Cardiac septum (tissue), 1 donor: ENCODE data around the gene CPZ. TPM values are rescaled to one million over a fixed set of nuclear protein-coding genes. Genes with fewer than 3 reads are reported as not detected.

Source experiments
- DNase-seq: peaks from one replicate; pipeline ENCODE4 v3.0.0-alpha.2; 2020; ENCODE audit warnings: low spot score
- intact Hi-C: fragments of 100-400 bp; cut with DNase I; formaldehyde crosslinking; loops from one replicate; pipeline ENCODE4 v1.14.0; 2022
- total RNA-seq: library from RNA; stranded (reverse); fragmentation: NEBNext Ultra II Directional; extraction: Animal tissue kit (Norgen Biotek cat#: 25700); gene quantifications from one replicate; pipeline ENCODE4 v1.2.1, GENCODE V29; 2021
- donor health status: DM: no; HTN: no; CAD: no.

Gene CPZ
- total RNA-seq, 1 donor from 2014 or later, result 0.30 TPM

GRCh38 chr4:8577972-8578371 is 14.6 kb upstream of the CPZ start:
- peak; percentile 50 for DNase-seq
- intact Hi-C loops, result no loop called here

- intact Hi-C loops, result no loop called here
- DNase-seq, result peak; percentile 63
These were observed 13.8 kb upstream of the CPZ start for GRCh38 chr4:8578717-8579116.

GRCh38 chr4:8579526-8580320 is 12.8 kb upstream of the CPZ start:
- intact Hi-C loops, result no loop called here
- peak; percentile 58 for DNase-seq

- DNase-seq, result peak; percentile 74
- intact Hi-C loops, result no loop called here
These were observed 12.1 kb upstream of the CPZ start, which contains the start of gene GPR78 for GRCh38 chr4:8580321-8581093. Gene GPR78, plus strand, starts transcription at chr4:8580392. Its CDS starts 591 bp downstream, at chr4:8580983.

GRCh38 chr4:8581094-8581861 is 11.3 kb upstream of the CPZ start:
- DNase-seq, result peak; percentile 67
- intact Hi-C loops, result no loop called here

- DNase-seq, result peak; percentile 66
- intact Hi-C loops, result no loop called here
These were observed 10.5 kb upstream of the CPZ start for GRCh38 chr4:8582016-8582415.

- intact Hi-C loops, result no loop called here
- peak; percentile 50 for DNase-seq
These were observed 10.1 kb upstream of the CPZ start for GRCh38 chr4:8582436-8582835.

- intact Hi-C loops, result no loop called here
- DNase-seq, result no peak
These were observed 9.5 kb upstream of the CPZ start for GRCh38 chr4:8582941-8583654.

GRCh38 chr4:8583655-8584025 is 8.9 kb upstream of the CPZ start:
- DNase-seq, result no peak
- intact Hi-C loops, result no loop called here

GRCh38 chr4:8585186-8585585 is 7.4 kb upstream of the CPZ start:
- DNase-seq, result peak; percentile 70
- intact Hi-C loops, result no loop called here

GRCh38 chr4:8585721-8586212 is 6.8 kb upstream of the CPZ start:
- peak; percentile 72 for DNase-seq
- intact Hi-C loops, result no loop called here

GRCh38 chr4:8586246-8586645 is 6.3 kb upstream of the CPZ start:
- intact Hi-C loops, result no loop called here
- DNase-seq, result peak; percentile 64

GRCh38 chr4:8586671-8587468 is 5.7 kb upstream of the CPZ start:
- peak; percentile 63 for DNase-seq
- intact Hi-C loops, result no loop called here

- intact Hi-C loops, result no loop called here
- DNase-seq, result peak; percentile 56
These were observed 4.9 kb upstream of the CPZ start for GRCh38 chr4:8587469-8588195.

GRCh38 chr4:8588196-8588470 is 4.4 kb upstream of the CPZ start:
- intact Hi-C loops, result no loop called here
- DNase-seq, result no peak

- DNase-seq, result no peak
- intact Hi-C loops, result no loop called here
These were observed 3.2 kb upstream of the CPZ start for GRCh38 chr4:8589336-8589735.

- intact Hi-C loops, result loop anchor here (5.0 kb wide), 1 partner anchor 348 kb away; no protein-coding TSS in a partner anchor
- DNase-seq, result no peak
These were observed 2.6 kb upstream of the CPZ start for GRCh38 chr4:8589823-8590545.

GRCh38 chr4:8590546-8590880 is 2.1 kb upstream of the CPZ start:
- no peak for DNase-seq
- intact Hi-C loops, result loop anchor here (5.0 kb wide), 1 partner anchor 348 kb away; no protein-coding TSS in a partner anchor
